ENCODE data around the gene CASZ1. TPM values are rescaled to one million over a fixed set of nuclear protein-coding genes. Genes with fewer than 3 reads are reported as not detected.

CASZ1 gene
- total and polyA plus RNA-seq, 12 donors: 2.5 to 35.2 (median 7.0) TPM

DNA sequence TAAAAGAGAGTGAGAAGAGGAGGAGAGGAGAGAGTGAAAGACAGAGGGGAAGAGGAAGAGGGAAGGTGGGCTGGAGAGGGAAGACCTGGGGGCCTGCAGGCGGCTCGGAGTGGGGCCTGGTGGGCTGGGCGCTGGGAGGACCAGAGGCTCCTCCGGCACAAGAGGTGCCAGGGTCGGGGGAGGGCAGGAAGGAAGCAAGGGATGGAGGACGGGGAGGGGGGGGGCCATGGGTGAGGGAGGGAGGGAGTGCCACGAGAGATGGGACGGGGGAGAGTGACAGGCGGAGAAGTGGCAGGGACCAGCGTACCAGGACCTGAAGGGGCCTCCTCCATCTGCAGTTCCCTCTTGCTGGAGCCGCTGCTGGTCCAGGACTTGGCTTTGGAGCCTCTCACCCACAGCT lies 87.7 kb downstream of the CASZ1 start:
- WGBS, 4 donors: 60 to 74% (median 68%) methylated on average over 5 to 11 of the region's 11 CpGs
- intact Hi-C loops (cut with DNase I): no loop called here
- H3K27me3 ChIP-seq: no peaks in the 10 kb centered on the region
- no peaks in the 10 kb centered on the region for H3K36me3 ChIP-seq (replicated peaks in 1 of 2)
- TF ChIP-seq, protein P1, sequence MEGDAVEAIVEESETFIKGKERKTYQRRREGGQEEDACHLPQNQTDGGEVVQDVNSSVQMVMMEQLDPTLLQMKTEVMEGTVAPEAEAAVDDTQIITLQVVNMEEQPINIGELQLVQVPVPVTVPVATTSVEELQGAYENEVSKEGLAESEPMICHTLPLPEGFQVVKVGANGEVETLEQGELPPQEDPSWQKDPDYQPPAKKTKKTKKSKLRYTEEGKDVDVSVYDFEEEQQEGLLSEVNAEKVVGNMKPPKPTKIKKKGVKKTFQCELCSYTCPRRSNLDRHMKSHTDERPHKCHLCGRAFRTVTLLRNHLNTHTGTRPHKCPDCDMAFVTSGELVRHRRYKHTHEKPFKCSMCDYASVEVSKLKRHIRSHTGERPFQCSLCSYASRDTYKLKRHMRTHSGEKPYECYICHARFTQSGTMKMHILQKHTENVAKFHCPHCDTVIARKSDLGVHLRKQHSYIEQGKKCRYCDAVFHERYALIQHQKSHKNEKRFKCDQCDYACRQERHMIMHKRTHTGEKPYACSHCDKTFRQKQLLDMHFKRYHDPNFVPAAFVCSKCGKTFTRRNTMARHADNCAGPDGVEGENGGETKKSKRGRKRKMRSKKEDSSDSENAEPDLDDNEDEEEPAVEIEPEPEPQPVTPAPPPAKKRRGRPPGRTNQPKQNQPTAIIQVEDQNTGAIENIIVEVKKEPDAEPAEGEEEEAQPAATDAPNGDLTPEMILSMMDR (IDR thresholded peaks at IDR 0.05): no peak
- no peak for TF ChIP-seq POLR2A (IDR thresholded peaks at IDR 0.05)
- no peak overlapping the region for H3K4me3 ChIP-seq
- DNase-seq: no peak
- H3K9me3 ChIP-seq (replicated peaks in 1 of 3): no peaks in the 10 kb centered on the region
- no peak overlapping the region for H3K27ac ChIP-seq
- peaks cover 0 to 4% of the 10 kb centered on the region in 2 donors for H3K4me1 ChIP-seq (replicated peaks in 1 of 2)

DNA sequence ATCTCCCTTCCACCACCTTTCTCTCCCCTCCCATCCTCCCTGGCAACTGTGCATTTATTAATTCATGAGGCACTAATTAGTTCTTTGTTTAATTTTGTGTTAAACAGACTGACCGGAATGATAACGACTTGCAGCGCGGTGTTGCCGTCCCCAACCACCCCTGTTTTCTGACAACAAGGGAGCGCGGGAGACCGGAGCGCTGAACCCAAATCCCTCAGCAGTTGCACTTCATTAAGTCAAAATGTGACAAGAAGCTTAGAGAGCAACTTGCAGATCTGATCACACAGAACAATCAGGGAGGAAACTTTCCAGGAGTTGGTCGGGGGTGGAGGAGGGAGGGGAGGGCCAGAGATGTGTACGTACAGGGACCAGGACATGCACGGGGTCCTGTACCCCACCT lies 89.2 kb downstream of the CASZ1 start:
- H3K9me3 ChIP-seq (replicated peaks in 1 of 3): no peaks in the 10 kb centered on the region
- H3K27ac ChIP-seq: no peak overlapping the region
- no peak for DNase-seq
- intact Hi-C loops (cut with DNase I): no loop called here
- no peak for TF ChIP-seq POLR2A (IDR thresholded peaks at IDR 0.05)
- TF ChIP-seq, protein P1 (IDR thresholded peaks at IDR 0.05): no peak
- WGBS, 4 donors: 91 to 93% (median 93%) methylated on average over 12 of the region's 12 CpGs
- peaks cover 0 to 4% of the 10 kb centered on the region in 2 donors for H3K4me1 ChIP-seq (replicated peaks in 1 of 2)
- no peak overlapping the region for H3K4me3 ChIP-seq
- H3K27me3 ChIP-seq: no peaks in the 10 kb centered on the region
- no peaks in the 10 kb centered on the region for H3K36me3 ChIP-seq (replicated peaks in 1 of 2)

DNA sequence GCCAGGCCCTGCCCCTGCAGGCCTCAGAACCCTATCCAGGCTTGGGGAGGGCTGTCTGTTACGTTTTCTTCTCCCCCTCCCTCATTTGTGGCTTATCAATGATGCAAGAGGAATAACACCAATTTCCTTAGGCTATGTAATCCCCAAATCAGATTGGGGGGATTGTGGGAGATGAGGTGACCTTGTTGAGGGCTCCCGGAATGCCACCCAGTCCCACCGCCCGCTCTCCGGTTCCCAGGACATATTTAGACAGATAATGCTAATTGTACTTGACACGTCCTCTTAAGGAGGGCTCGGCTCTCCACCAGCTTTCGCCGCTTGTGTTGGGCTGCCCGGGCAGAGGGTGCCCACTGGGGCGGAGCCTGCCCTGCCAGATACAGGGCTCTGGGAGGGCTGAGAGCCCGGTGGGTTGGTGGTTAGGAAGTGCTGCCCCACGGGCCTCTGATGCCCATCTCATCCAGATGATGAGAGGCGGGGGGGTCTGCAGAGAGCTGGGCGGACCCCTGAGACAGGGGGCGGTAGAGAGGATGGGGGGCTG lies 90.0 kb downstream of the CASZ1 start:
- Histone ChIP-seq H3K27me3 (no peaks in the 10 kb centered on the region), H3K4me3 (no peak overlapping the region), H3K4me1 (replicated peaks in 1 of 2) (peaks cover 0 to 4% of the 10 kb centered on the region in 2 donors), H3K9me3 (replicated peaks in 1 of 3) (no peaks in the 10 kb centered on the region), H3K27ac (no peak overlapping the region), H3K36me3 (replicated peaks in 1 of 2) (no peaks in the 10 kb centered on the region)
- no peak for DNase-seq
- WGBS, 4 donors: 84 to 92% (median 89%) methylated on average over 6 to 16 of the region's 16 CpGs
- TF ChIP-seq, protein P1 (IDR thresholded peaks at IDR 0.05): no peak
- TF ChIP-seq POLR2A (IDR thresholded peaks at IDR 0.05): no peak
- intact Hi-C loops (cut with DNase I): no loop called here

DNA sequence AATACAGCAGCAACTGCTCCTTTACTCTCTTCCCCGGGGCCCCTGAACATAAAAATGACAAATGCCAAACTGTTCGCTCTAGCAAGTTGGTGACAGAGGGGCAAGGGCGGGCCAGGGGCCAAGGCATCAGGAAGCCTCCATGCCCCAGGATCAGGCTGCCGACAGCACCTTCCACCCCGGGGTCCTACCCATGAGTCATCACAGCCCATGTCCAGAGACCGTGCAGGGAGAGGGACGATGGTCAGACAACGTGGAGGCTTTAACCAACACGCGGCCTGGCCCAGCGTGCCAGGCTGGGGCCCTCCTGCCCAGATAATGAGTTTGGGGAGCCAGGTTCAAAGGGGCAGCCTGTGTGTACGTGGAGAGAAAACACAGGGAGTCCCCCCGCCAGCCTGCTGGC lies 90.5 kb downstream of the CASZ1 start:
- WGBS, 4 donors: 87 to 98% (median 94%) methylated on average over 12 to 13 of the region's 13 CpGs
- no peak for DNase-seq
- Histone ChIP-seq H3K36me3 (replicated peaks in 1 of 2) (no peaks in the 10 kb centered on the region), H3K4me1 (replicated peaks in 1 of 2) (peaks cover 0 to 4% of the 10 kb centered on the region in 2 donors), H3K27me3 (no peaks in the 10 kb centered on the region), H3K9me3 (replicated peaks in 1 of 3) (no peaks in the 10 kb centered on the region), H3K4me3 (no peak overlapping the region), H3K27ac (no peak overlapping the region)
- no peak for TF ChIP-seq POLR2A (IDR thresholded peaks at IDR 0.05)
- TF ChIP-seq, protein P1 (IDR thresholded peaks at IDR 0.05): no peak
- intact Hi-C loops (cut with DNase I): no loop called here

All from adrenal gland (tissue), 12 donors.